HEK293 (cell line): ENCODE measurements around the gene MYH2.

ENCODE experiments used
- CTCF ChIA-PET: fragments of 350-600 bp; formaldehyde crosslinking; extraction: SDS; loops from one replicate; lab custom pipeline; 2021; ENCODE audit warnings: antibody characterized with exemption; lab: Yijun Ruan, JAX
- POLR2A ChIA-PET: fragments of 300-600 bp; formaldehyde crosslinking; extraction: SDS; loops from one replicate; lab custom pipeline; 2020; ENCODE audit warnings: antibody characterized with exemption, inconsistent platforms; lab: Yijun Ruan, JAX
- H3K27ac ChIP-seq: fragments of 200-500 bp; sonication (Bioruptor generic); 2 replicates; pipeline ENCODE4 v1.5.1; 2014; ENCODE audit warnings: low read depth, low read length, control low read depth, inconsistent platforms; ENCODE audit errors: extremely low read depth
- H3K36me3 ChIP-seq, 2 experiments: fragments of 200-500 bp in 1 of 2; sonication (Bioruptor generic) in 1 of 2; 1 replicate in 1 of 2; 2 replicates in 1 of 2; pipeline ENCODE4 v1.5.1; 2014 to 2017; ENCODE audit warnings: inconsistent platforms in 2 of 2, low read length in 2 of 2; ENCODE audit not compliant: control insufficient read depth in 2 of 2, insufficient read depth in 1 of 2
- H3K4me1 ChIP-seq: fragments of 200-500 bp; sonication (Bioruptor generic); 2 replicates; pipeline ENCODE4 v1.5.1; 2014; ENCODE audit warnings: mild to moderate bottlenecking, low read length, inconsistent platforms; ENCODE audit not compliant: control insufficient read depth, insufficient read depth
- H3K4me3 ChIP-seq: 2 replicates; pipeline ENCODE4 v1.5.1; 2011; ENCODE audit warnings: low read depth, mild to moderate bottlenecking, control low read depth, low read length, moderate library complexity
- H3K9me3 ChIP-seq: fragments of 200-500 bp; sonication (Bioruptor generic); 2 replicates; pipeline ENCODE4 v1.5.1; 2014; ENCODE audit warnings: low read depth, low read length, inconsistent platforms; ENCODE audit not compliant: control insufficient read depth, insufficient read depth
- BCL11B ChIP-seq: fragments of 450-650 bp; formaldehyde crosslinking; IDR thresholded peaks from 2 replicates; pipeline ENCODE4 v1.5.1; 2016; ENCODE audit warnings: low read depth, missing biosample characterization, missing genetic modification characterization
- HOXC10 ChIP-seq: sonication (generic); formaldehyde crosslinking; IDR thresholded peaks from 2 replicates; pipeline ENCODE4 v1.8.1; 2023; ENCODE audit warnings: mild to moderate bottlenecking, missing genetic modification reagents
- HOXD13 ChIP-seq: sonication (generic); formaldehyde crosslinking; IDR thresholded peaks from 2 replicates; pipeline ENCODE4 v1.8.0; 2022; ENCODE audit warnings: missing genetic modification reagents, borderline replicate concordance
- MZF1 ChIP-seq: fragments of 450-650 bp; formaldehyde crosslinking; IDR thresholded peaks from 2 replicates; pipeline ENCODE4 v1.5.1; 2017; ENCODE audit warnings: missing biosample characterization, missing genetic modification characterization, borderline replicate concordance
- YY2 ChIP-seq: fragments of 450-650 bp; formaldehyde crosslinking; IDR thresholded peaks from 2 replicates; pipeline ENCODE4 v1.5.1; 2016; ENCODE audit warnings: missing biosample characterization, missing genetic modification characterization
- ZBTB20 ChIP-seq: fragments of 450-650 bp; formaldehyde crosslinking; IDR thresholded peaks from 2 replicates; pipeline ENCODE4 v1.5.1; 2016; ENCODE audit warnings: missing biosample characterization, missing genetic modification characterization
- ZBTB6 ChIP-seq: fragments of 450-650 bp; formaldehyde crosslinking; IDR thresholded peaks from 2 replicates; pipeline ENCODE4 v1.5.1; 2017; ENCODE audit warnings: missing biosample characterization, missing genetic modification characterization
- ZNF138 ChIP-seq: fragments of 450-650 bp; formaldehyde crosslinking; IDR thresholded peaks from 2 replicates; pipeline ENCODE4 v1.5.1; 2016; ENCODE audit warnings: missing biosample characterization, missing genetic modification characterization, borderline replicate concordance
- ZNF140 ChIP-seq: fragments of 450-650 bp; formaldehyde crosslinking; IDR thresholded peaks from 2 replicates; pipeline ENCODE4 v1.5.1; 2016; ENCODE audit warnings: missing biosample characterization, missing genetic modification characterization
- ZNF146 ChIP-seq: fragments of 450-650 bp; formaldehyde crosslinking; IDR thresholded peaks from 2 replicates; pipeline ENCODE4 v1.5.1; 2016; ENCODE audit warnings: missing biosample characterization, missing genetic modification characterization
- ZNF169 ChIP-seq: fragments of 450-650 bp; formaldehyde crosslinking; IDR thresholded peaks from 2 replicates; pipeline ENCODE4 v1.5.1; 2016; ENCODE audit warnings: missing biosample characterization, missing genetic modification characterization
- ZNF18 ChIP-seq: fragments of 450-650 bp; formaldehyde crosslinking; IDR thresholded peaks from 2 replicates; pipeline ENCODE4 v1.5.1; 2016; ENCODE audit warnings: missing biosample characterization, missing genetic modification characterization
- ZNF391 ChIP-seq: fragments of 450-650 bp; formaldehyde crosslinking; IDR thresholded peaks from 2 replicates; pipeline ENCODE4 v1.5.1; 2016; ENCODE audit warnings: low read depth, missing biosample characterization, missing genetic modification characterization, borderline replicate concordance
- ZNF426 ChIP-seq: fragments of 450-650 bp; formaldehyde crosslinking; IDR thresholded peaks from 2 replicates; pipeline ENCODE4 v1.5.1; 2017; ENCODE audit warnings: missing biosample characterization, missing genetic modification characterization, mild to moderate bottlenecking, inconsistent platforms, moderate library complexity
- ZNF449 ChIP-seq: fragments of 450-650 bp; formaldehyde crosslinking; IDR thresholded peaks from 2 replicates; pipeline ENCODE4 v1.5.1; 2017; ENCODE audit warnings: missing biosample characterization, mild to moderate bottlenecking, missing genetic modification characterization, moderate library complexity
- ZNF521 ChIP-seq: fragments of 450-650 bp; formaldehyde crosslinking; IDR thresholded peaks from 2 replicates; pipeline ENCODE4 v1.5.1; 2017; ENCODE audit warnings: missing biosample characterization, mild to moderate bottlenecking, missing genetic modification characterization
- ZNF544 ChIP-seq: fragments of 450-650 bp; formaldehyde crosslinking; IDR thresholded peaks from 2 replicates; pipeline ENCODE4 v1.5.0; 2017; ENCODE audit warnings: missing biosample characterization, missing genetic modification characterization
- ZNF596 ChIP-seq: fragments of 450-650 bp; IDR thresholded peaks from 2 replicates; pipeline ENCODE4 v1.5.0; 2018; ENCODE audit warnings: missing biosample characterization, mild to moderate bottlenecking, missing genetic modification characterization, moderate library complexity
- ZNF629 ChIP-seq: fragments of 450-650 bp; formaldehyde crosslinking; IDR thresholded peaks from 2 replicates; pipeline ENCODE4 v1.5.1; 2017; ENCODE audit warnings: missing biosample characterization, missing genetic modification characterization
- ZNF701 ChIP-seq: fragments of 450-650 bp; formaldehyde crosslinking; IDR thresholded peaks from 2 replicates; pipeline ENCODE4 v1.5.1; 2016; ENCODE audit warnings: missing biosample characterization, missing genetic modification characterization
- ZNF76 ChIP-seq: fragments of 450-650 bp; formaldehyde crosslinking; IDR thresholded peaks from 2 replicates; pipeline ENCODE4; 2016; ENCODE audit warnings: low read depth, missing biosample characterization, missing genetic modification characterization, borderline replicate concordance
- TF ChIP-seq, protein P1 (sequence below): fragments of 450-650 bp; formaldehyde crosslinking; IDR thresholded peaks from 2 replicates; pipeline ENCODE4 v1.5.1; 2016; ENCODE audit warnings: missing biosample characterization, missing genetic modification characterization
- TF ChIP-seq, protein P2 (sequence below): fragments of 450-650 bp; formaldehyde crosslinking; IDR thresholded peaks from 2 replicates; pipeline ENCODE4 v1.5.1; 2016; ENCODE audit warnings: missing biosample characterization, missing genetic modification characterization
- TF ChIP-seq, protein P3 (sequence below): fragments of 450-650 bp; formaldehyde crosslinking; IDR thresholded peaks from 2 replicates; pipeline ENCODE4 v1.5.1; 2017; ENCODE audit warnings: missing biosample characterization, missing genetic modification characterization

MYH2 gene

GRCh38 chr17:10549096-10549842 lies at the start of gene MYH2:
Gene MYH2, minus strand, starts transcription at chr17:10549658. Its CDS starts 1,738 bp downstream, at chr17:10547920.
- Histone ChIP-seq H3K4me3 (no peak within 1 kb of the TSS), H3K36me3 (no peaks in the 10 kb centered on the region), H3K4me1 (no peaks in the 10 kb centered on the region), H3K9me3 (no peaks in the 10 kb centered on the region), H3K27ac (no peak within 1 kb of the TSS)
- TF ChIP-seq ZNF426: no peak
- TF ChIP-seq YY2 (tag by site-specific recombination): no peak
- TF ChIP-seq ZNF596 (tag by site-specific recombination): no peak
- no peak for TF ChIP-seq ZNF18 (tag by site-specific recombination)
- no peak for TF ChIP-seq ZNF146 (tag by site-specific recombination)
- no peak for TF ChIP-seq ZNF391 (tag by site-specific recombination)
- TF ChIP-seq ZNF76 (tag by site-specific recombination): no peak
- TF ChIP-seq, protein P1, sequence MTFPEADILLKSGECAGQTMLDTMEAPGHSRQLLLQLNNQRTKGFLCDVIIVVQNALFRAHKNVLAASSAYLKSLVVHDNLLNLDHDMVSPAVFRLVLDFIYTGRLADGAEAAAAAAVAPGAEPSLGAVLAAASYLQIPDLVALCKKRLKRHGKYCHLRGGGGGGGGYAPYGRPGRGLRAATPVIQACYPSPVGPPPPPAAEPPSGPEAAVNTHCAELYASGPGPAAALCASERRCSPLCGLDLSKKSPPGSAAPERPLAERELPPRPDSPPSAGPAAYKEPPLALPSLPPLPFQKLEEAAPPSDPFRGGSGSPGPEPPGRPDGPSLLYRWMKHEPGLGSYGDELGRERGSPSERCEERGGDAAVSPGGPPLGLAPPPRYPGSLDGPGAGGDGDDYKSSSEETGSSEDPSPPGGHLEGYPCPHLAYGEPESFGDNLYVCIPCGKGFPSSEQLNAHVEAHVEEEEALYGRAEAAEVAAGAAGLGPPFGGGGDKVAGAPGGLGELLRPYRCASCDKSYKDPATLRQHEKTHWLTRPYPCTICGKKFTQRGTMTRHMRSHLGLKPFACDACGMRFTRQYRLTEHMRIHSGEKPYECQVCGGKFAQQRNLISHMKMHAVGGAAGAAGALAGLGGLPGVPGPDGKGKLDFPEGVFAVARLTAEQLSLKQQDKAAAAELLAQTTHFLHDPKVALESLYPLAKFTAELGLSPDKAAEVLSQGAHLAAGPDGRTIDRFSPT (tag by site-specific recombination): no peak
- TF ChIP-seq ZNF521 (tag by site-specific recombination): no peak
- TF ChIP-seq ZNF140 (tag by site-specific recombination): no peak
- no peak for TF ChIP-seq HOXD13 (CRISPR knock-in tag)
- TF ChIP-seq ZNF449 (tag by site-specific recombination): no peak
- TF ChIP-seq ZNF169 (tag by site-specific recombination): no peak
- no peak for TF ChIP-seq ZNF138 (tag by site-specific recombination)
- TF ChIP-seq ZNF701 (tag by site-specific recombination): no peak
- ChIA-PET CTCF (interaction anchor here (0.9 kb wide), 1 partner anchor 35 kb away, joined by 3 read pairs; no protein-coding TSS in a partner anchor), POLR2A (no interaction called here)

DNA sequence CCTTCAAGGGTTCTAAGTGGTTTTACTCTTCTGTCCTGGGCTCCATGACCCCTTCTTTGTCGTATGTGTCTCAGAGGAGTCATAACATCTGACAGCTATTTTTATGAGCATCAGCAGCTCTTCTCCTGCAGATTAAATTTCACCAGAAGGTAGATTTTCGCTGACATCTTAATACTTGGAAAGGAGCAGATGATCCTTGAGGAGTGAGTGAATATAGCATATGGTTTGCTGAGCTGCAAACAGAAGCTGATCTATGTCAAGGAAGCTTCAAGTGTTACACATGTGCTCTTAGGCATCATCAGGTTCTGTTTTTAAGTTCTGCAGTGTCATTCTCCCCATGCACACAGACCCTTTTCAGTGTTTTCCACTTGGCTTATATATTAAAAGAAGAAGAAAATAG lies 49.2 kb upstream of the MYH2 start:
- CTCF ChIA-PET: interaction anchor here (0.5 to 5.5 kb wide), 3 partner anchors 8 to 65 kb away, joined by 3 to 45 read pairs (median 3); no protein-coding TSS in a partner anchor
- TF ChIP-seq ZNF544 (tag by site-specific recombination): no peak
- no peak for TF ChIP-seq HOXC10 (CRISPR knock-in tag)
- no peak for TF ChIP-seq ZNF629 (tag by site-specific recombination)
- TF ChIP-seq, protein P2, sequence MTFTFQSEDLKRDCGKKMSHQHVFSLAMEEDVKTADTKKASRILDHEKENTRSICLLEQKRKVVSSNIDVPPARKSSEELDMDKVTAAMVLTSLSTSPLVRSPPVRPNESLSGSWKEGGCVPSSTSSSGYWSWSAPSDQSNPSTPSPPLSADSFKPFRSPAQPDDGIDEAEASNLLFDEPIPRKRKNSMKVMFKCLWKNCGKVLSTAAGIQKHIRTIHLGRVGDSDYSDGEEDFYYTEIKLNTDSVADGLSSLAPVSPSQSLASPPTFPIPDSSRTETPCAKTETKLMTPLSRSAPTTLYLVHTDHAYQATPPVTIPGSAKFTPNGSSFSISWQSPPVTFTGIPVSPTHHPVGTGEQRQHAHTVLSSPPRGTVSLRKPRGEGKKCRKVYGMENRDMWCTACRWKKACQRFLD (tag by site-specific recombination): no peak
- no peak for TF ChIP-seq BCL11B (tag by site-specific recombination)
- no peak for TF ChIP-seq ZBTB6 (tag by site-specific recombination)
- TF ChIP-seq, protein P3, sequence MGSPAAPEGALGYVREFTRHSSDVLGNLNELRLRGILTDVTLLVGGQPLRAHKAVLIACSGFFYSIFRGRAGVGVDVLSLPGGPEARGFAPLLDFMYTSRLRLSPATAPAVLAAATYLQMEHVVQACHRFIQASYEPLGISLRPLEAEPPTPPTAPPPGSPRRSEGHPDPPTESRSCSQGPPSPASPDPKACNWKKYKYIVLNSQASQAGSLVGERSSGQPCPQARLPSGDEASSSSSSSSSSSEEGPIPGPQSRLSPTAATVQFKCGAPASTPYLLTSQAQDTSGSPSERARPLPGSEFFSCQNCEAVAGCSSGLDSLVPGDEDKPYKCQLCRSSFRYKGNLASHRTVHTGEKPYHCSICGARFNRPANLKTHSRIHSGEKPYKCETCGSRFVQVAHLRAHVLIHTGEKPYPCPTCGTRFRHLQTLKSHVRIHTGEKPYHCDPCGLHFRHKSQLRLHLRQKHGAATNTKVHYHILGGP: no peak
- no peak for TF ChIP-seq MZF1 (tag by site-specific recombination)
- TF ChIP-seq ZBTB20 (tag by site-specific recombination): no peak
- H3K36me3 ChIP-seq: no peaks in the 10 kb centered on the region
- H3K9me3 ChIP-seq: no peaks in the 10 kb centered on the region
- H3K27ac ChIP-seq: no peak overlapping the region
- 0 out of 2 replicates have a peak, but pooled peaks cover 3% of the 10 kb centered on the region for H3K4me1 ChIP-seq
- no peak overlapping the region for H3K4me3 ChIP-seq
- POLR2A ChIA-PET: interaction anchor here (0.7 kb wide), 1 partner anchor 56 kb away, joined by 3 read pairs; no protein-coding TSS in a partner anchor
